GM21528 (cell line): Measurements from ENCODE around the gene TAF4.
"Not testable (repeated sequence)": the region's sequence is repeated elsewhere in the genome, so short reads cannot be mapped to it uniquely, and the experiment has no call there.

Source experiments
- ATAC-seq: cut with Tn5 transposase; IDR thresholded peaks from one replicate; pipeline ENCODE4 v1.9.1; 2021; ENCODE audit warnings: mild to moderate bottlenecking, moderate library complexity; ENCODE audit not compliant: unreplicated experiment, low FRiP score

TAF4 gene

DNA sequence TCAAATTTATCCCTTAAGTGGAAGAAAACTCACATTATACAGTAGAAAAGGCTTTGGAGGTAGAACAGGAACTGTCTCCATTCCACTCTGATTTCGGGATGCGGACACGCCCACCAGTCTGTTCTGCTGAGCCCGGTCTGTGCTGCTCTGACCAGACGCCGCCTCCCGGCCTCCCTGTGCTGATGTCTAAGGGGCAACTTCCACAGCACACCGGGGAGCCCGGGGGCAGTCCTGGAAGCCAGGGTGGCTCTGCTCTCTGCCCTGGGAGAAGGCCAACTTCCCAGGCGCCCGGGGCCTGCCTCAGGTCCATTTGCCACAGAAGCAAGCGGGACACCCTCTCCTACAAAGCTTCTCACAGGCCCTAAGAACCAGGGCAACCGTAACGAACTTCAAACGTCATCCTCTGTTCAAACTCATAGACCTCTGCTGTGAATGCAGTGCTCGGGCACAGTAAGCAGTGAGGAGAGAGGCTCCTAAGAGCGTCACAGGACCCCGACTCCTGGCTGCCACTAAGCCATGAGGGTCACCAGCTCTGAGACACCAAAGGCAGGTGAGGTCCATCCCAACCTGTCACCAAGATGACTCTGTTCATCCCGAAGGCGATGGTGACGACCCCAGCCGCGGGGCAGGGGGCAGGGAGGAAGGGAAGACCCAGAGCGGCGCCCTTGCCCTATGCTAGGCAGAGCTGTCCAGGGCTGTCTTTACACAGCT lies 5.6 kb downstream of the TAF4 start:
- ATAC-seq, result no peak

DNA sequence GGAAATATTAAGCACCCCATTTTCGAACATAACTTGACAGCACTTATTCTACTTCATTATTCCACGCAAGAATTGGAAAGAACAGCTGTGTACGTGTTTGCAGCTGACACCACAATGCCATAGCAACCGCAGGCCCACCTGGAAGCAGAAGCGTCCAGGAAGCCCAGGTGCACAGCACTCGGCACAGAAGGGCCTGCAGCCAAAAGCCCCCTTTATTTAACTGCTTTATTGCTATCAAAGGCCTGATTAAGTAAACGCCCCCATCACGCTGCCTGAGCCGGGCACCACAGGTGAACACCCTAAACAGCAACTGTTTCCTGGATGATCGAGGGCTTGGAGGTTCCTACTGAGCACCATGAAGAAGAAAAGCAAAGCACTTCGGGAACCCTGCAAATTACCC lies 6.3 kb downstream of the TAF4 start:
- no peak for ATAC-seq

DNA sequence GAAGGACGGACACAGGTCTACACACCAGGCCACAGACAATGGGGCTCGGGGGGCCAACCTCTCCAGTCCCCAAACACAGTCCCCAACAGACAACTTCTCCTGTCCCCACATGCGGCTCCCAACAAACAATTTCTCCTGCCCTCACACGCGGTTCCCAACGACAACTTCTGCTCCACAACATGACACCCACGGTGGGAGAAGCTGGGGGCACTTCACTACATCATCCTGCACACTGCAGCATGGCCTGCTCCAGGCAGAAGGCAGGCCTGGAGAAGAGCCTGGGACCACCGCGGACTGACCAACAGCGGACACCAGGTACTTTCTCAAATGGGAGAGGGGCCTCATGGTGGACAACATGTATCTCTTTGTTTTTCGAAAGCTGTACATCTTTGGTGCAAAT lies 6.7 kb downstream of the TAF4 start:
- no peak for ATAC-seq

DNA sequence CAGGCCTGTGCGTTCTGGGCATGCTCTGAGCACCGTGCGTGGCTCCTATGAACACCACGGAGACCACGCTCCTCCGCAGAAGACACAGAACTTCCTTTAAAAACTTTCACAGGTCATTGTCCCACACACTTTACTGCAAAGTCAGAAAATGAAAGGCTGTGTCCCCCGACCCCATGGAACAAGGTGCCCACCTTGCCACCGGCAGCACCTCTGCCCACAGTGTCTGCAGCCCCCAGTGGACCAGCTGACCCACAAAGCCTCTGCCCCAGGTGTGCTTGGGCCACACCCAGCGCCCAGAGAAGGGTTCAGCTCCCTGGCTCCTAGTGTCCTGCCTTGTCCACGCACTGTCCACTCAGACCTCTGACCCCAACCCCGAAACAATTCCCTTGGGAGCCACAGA lies 8.7 kb downstream of the TAF4 start:
- no peak for ATAC-seq

DNA sequence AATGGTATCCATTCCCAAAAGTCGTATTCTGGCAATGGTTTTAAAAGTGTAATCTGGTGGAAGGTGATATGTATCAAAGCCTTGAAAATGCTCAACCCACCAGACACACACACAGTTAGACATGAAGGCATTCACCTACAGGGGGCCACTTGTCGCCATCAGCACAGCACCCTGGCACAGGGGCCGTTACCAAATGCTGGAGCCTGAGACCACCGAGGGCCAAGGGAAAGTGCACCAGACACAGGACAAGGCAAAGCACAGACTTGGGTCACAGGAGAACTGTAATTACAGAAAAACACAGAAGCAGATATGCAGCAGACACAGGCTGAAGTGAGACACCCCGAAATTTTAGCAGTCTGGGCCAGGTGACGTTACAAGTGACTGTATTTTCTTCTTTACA lies 9.3 kb downstream of the TAF4 start:
- ATAC-seq, result no peak

DNA sequence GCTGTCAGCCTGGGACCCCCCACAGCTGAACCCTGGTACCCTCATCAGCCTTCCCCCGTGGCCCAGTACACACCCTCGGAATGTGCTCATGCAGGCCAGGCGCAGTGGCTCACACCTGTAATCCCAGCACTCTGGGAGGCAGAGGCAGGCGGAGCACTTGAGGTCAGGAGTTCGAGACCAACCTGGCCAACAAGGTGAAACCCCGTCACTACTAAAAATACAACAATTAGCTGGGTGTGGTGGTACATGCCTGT lies 9.9 kb downstream of the TAF4 start:
- not testable (repeated sequence) for ATAC-seq

DNA sequence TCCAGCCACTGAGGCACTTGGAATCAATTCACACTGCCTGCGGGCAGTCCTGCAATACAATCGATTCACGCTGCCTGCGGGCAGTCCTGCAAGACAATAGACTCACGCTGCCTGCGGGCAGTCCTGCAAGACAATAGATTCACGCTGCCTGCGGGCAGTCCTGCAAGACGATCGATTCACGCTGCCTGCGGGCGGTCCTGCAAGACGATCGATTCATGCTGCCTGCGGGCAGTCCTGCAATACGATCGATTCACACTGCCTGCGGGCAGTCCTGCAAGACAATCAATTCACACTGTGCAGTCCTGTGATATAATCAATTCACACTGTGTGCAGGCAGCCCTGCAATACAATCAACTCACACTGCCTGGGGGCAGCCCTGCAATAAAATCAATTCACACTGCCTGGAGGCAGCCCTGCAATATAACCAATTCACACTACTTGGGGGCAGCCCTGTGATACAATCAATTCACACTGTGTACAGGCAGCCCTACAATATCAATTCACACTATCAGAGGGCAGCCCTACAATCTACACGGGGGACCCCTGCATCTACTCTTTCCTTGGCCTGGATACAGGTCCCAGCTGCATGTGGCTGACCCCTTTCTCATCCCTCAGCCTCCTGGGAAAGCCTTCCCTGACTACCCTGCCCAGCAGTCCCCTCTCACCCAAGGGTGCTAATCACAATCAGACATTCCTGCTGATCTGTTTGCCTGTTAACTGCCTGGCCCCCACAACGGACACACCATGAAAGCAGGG lies 10.4 kb downstream of the TAF4 start:
- no peak for ATAC-seq

DNA sequence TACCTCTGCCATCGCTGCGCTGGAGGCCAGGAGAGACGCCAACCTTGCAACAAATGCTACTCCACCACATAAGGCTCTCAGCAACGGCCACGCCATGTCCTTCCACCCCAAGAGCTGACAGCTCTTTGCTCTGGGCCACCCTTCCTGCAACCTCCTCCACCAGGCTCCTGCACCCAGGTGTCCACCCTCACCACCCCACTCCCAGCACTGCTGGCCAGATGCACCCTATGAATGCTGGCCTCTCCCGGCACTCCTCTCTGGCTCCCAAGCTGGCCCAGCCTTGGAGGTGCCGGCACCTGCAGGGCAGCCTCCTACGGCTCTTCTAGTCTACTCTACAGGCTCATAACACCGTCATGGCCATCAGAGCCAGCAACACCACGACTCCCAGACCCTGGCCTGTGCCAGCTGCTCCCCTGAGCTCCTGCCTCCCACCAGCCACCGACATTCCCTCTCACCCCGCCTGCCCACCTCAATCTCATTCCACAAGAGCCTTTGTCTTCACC lies 11.2 kb downstream of the TAF4 start:
- no peak for ATAC-seq

DNA sequence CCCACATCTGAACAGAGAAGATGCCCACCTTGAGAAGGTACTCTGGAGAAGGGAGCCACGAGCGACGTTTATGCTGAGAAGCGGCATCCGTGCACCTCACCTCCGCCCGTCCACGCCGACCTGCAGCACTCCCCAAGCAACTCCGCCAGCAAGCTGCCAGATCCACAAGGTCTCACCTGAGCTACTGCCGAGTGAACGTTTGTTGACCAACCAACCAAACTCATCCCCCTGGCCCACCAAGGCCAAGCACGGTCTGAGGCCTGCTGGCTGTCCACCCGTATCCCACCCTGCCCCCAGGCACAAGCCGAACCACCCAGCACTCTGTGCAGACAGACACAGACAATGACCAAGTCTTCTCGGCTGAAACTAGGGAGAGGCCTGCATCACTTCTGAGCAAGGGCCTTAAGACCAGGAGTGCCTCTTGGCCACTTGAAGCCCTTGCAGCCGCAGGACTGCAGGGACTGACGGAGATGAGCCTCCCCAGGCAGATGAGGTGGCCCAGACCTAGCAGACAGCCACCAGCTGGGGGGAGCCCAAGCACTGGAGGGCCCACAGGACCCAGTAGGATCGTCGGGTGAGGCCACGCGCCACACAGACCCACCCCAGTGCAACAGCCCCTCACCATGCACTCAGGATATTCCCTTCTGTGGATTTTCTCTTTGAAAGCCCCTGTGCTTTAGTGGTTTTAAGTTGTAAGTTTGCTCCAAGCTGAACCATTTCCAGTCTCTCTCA lies 12.1 kb downstream of the TAF4 start:
- ATAC-seq, result no peak

DNA sequence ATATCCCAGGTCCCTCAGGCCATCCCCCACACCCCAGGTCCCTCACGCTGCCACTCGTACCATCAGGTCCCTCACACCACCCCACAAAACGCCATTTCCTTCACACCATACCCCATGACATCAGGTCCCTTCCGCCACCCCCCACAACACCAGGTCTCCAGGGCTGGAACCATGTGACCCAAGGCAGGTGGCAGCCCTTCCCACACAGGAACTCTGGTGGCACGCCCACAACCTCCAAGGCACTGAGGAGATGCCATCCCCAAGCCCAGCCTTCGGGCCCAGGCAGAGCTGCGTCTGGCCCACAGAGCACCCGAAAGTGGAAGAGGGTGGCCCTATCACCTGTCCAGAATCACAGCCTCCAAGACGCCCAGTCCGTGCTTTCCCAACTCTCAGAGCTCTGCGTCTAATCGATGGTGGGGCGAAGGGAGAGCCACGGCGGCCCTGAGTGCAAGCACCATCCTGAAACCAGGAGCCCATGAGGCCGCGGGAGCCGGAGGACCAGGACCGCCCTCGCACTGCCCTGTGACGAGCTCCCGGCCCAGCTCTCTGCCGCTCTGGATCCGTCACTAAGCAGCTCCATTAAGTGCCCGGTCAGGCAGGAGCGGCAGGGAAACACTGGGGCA lies 12.7 kb downstream of the TAF4 start:
- no peak for ATAC-seq

DNA sequence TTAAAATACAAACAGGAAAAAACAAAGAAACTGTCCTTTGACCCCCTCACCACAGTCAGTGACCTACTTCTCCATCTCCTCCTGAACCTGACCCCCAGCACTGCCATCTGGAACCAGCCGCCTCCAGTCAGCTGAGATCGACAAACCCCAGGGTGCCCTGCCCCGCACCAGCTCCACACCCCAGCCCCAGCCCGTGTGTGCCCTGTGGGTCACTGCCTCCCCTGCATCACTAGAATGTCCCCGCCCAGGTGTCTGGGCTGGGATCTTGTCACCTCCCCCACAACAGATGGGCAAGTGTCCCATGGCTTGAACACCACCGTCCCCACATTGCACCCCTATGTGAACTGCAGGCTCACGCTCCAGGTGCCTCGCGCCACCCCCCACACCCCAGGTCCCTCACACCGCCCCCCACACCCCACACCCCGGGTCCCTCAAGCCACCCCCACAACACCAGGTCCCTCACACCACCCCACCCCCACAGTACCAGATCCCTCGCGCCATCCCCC lies 13.3 kb downstream of the TAF4 start:
- ATAC-seq, result no peak

DNA sequence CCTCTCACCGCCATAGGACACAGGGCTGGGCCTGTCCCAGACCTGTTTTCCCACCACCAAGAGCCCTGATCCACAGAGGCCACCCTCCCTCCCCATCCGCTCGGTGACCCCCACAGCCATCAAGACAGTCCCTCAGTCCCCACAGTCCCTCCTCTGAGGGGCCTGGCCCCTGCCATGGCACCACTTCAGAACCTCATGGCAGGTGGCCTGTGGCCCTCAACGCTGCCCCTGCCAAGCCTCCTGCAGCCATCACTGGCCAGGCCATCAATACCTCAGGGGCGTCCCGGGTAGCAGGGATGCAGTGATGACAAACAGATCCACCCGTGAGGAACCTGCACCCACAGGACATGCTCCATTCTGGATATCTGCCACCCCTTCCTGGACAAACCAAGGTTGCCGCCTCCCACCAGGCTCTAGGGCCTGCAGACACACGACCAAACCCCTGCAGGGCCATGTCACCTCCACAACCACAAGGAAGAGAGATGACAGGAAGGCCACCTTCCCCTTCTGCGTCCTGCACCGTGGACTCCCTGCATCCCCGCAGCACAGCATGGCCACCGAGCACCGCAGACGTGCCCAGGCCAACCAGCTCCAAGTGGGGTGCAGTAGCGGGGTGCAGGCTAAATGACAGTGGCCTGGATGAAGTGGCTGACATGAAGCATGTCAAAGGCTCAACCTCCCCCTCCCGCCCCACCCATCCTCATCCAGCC lies 14.0 kb downstream of the TAF4 start:
- no peak for ATAC-seq

DNA sequence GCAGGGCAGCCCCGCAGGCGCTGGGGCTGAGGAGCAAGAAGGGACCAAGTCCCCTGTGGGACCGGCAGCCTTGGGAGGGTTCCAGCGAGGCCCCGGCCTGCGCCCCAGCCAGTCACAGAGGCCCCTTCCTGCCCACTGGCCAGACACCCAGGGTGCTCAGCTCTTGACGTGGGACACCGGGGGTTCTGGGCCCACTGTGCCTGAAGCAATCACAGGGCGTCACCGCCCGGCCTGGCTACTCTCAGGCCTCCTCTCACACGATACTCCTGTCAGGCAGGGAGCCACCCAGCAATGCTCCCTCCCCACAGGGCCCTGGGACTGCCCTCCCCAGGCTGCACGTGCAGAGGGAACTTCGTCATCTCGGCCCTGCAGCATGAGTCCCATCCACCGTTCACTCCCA lies 14.5 kb downstream of the TAF4 start:
- no peak for ATAC-seq

DNA sequence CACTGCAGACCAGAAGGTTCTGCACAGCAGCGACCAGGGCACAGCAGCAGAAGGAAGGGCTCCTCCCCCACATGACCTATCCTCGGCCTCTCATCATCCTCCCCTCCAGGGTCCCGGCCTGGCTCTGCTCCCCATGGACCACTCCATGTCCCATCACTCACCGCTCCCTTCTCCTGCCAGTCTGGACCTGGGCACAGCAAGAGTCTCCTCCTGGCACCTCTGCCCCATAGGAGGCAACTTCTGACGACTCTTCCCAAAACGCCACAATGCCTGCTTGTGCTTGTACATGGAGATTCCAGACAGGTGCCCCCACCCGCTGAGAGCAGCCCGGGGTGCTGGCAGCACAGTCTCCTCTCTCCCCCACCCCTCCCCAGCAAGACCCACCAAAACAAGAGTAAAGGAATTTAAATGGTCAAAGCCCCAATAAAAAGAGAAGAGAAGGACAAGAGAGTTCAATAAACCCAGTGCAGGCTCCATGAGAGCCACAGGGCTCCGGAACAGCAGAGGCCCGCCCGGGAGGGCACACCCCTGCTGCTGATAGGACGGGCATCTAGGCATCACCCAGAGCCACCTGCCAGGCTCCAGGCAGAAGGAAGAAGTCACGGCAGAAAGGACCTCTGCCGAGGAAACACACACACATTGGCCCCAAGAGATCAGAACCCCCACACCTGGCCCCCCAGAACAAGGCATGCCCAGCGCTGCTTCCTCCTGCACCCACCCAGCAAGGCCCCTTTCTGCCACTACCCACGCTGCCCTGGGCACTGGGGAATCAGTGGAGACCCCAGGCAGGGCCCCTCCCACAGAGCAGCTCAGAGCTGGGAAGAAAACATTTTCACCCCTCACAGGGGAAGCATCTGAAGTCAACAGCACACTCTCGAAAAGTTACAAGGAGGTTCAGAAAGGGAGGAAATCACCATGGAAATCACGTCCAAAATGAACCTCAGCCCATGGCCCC lies 15.2 kb downstream of the TAF4 start:
- no peak for ATAC-seq

DNA sequence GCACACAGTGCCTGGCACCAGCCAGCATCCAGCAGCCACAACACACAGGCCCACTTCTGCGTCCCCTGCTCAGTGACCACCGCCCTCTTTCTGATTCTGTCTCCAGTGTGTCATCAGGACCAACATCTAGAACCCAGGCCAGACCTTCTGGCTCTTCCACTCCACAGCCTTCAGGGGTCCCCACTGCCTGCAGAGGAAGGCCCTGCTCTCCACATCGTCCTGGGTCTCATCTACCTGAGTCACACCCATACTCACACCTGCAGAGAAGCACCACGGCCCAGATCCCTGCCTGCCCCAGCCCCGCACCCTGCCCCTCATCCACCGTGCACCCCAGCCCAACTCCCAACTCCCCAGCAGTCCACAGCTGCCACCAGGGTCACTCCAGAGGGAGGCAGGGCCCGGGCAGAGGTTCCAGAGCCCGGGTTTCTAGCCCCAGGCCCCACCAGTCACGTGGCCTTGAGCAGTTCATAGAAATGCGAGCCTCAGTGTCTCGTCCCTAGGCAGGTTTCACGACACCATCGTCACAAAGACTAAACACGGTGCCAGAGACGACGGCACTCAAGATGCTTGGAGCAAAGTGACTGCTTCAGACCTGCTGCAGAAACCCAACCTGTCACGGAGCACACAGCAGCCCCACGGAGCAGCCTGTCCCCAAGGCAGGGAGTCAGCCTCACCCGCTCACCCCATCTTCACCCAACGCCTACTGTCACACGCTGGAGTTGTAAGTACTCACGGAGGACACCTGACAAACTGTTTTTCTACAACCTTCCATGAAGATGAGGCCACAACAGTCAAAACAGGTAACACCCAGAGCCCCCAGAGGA lies 16.1 kb downstream of the TAF4 start:
- no peak for ATAC-seq

DNA sequence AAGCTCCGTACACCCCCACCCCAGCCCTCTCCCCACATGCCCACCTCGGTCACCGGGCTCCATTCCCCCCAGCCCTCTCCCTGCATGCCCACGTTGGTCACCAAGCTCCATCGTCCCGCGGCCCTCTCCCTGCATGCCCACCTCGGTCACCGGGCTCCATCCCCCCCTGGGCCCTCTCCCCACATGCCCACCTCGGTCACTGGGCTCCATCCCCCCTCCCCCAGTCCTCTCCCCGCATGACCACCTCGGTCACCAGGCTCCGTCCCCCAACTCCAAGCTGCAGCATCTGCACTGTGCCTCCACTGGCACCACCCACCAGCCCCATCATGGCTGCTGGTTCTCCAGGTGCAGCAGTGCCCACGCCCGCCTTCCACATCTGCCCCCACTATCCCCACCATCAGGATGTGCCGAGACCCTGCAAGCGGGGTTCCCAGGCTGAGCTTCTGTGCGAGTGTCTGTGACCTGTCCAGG lies 16.8 kb downstream of the TAF4 start:
- ATAC-seq, result no peak

DNA sequence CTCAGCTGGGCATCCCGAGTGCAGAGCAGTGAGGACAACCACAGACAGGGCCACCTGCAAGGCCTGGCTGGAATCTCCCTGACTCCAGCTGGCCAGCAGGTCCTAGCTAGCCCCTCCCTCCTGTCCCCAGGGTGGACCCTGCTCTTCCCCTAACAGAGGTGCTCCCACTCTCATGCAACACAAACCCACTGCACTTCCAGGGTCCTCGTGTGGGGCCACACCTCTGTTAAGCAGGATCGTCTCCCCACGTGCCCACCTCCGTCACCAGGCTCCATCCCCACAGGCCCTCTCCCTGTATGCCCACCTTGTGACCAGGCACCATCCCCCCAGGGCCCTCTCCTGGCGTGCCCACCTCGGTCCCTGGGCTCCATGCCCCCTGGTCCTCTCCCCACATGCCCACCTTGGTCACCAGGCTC lies 17.3 kb downstream of the TAF4 start:
- no peak for ATAC-seq

DNA sequence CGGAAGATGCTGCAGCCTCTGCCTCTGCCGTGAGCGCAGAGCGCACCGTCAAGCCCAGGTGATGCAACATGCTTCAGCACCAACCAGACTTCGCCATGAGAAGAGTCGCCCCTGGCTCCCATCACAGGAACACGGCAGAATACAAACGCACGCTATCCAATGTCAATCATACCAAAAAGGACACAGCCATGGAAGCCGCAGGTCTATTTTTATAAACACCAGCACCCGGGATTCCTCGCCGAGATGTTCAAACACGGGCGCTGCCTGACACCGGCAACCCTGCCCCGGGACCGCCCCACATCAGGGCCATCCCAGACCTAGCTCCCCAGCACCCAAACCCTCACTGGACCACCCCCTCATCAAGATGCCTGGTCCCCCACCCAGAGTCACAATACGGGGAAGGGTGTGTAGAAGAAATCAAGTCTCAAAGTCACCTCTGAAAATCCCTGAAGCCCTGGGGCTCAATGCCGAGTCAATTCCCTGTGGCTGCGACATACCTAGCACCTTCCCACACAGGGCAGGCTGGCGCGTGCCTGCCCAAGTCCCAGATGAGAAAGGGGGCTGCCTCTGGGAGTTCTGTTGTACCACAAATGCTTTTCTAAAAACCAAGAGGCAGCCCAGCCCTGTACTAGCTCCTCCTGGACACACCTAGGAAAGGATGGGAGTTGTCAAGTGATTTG lies 17.9 kb downstream of the TAF4 start:
- no peak for ATAC-seq
